GM12878 (cell line): ENCODE measurements around the gene KRTAP3-3. TPM values are rescaled to one million over a fixed set of nuclear protein-coding genes. Genes with fewer than 3 reads are reported as not detected.

ENCODE experiments used
- ATAC-seq: fragments of 200-7000 bp; cut with Tn5 transposase; 3 replicates; pipeline ENCODE4 v1.9.1; 2020; ENCODE audit warnings: mild to moderate bottlenecking, moderate library complexity
- BruUV-seq: library from RNA; stranded (reverse); fragments of 400-500 nt; replicated peaks from 2 replicates; lab custom pipeline; 2021; lab: Mats Ljungman, UMichigan
- CTCF ChIA-PET: fragments of 300-600 bp; sonication (Branson Sonifier 250); formaldehyde crosslinking; extraction: SDS; loops from one replicate; lab custom pipeline; 2021; ENCODE audit warnings: inconsistent platforms; lab: Yijun Ruan, JAX
- POLR2A ChIA-PET: fragments of 350-600 bp; formaldehyde crosslinking; extraction: SDS; loops from one replicate; lab custom pipeline; 2021; ENCODE audit warnings: inconsistent platforms; lab: Charles Lee
- RAD21 ChIA-PET: fragments of 300-600 bp; sonication (Branson Sonifier 250); formaldehyde crosslinking; loops from one replicate; lab custom pipeline; 2023; ENCODE audit warnings: antibody characterized with exemption; ENCODE audit not compliant: unreplicated experiment; lab: Charles Lee
- SMC1A ChIA-PET: fragments of 300-600 bp; sonication (Branson Sonifier 250); formaldehyde crosslinking; loops from one replicate; lab custom pipeline; 2023; ENCODE audit not compliant: unreplicated experiment, uncharacterized antibody; lab: Charles Lee
- DNase-seq: peaks from one replicate; pipeline ENCODE4 v3.0.0-alpha.2; 2011; ENCODE audit warnings: low read depth, low spot score
- FAIRE-seq: peaks from 3 replicates; lab custom pipeline; 2011; peaks lifted over from hg19 to GRCh38; lab: Jason Lieb, UNC
- H2AFZ ChIP-seq: 2 replicates; pipeline ENCODE4 v1.6.0; 2011; ENCODE audit warnings: low read depth, low read length, control low read depth; ENCODE audit not compliant: control insufficient read depth
- H3K27ac ChIP-seq: 2 replicates; pipeline ENCODE4 v1.5.1; 2011; ENCODE audit warnings: control low read depth; ENCODE audit not compliant: control insufficient read depth, insufficient read depth
- H3K27me3 ChIP-seq, 2 experiments: replicated peaks in 1 of 2; 2 replicates each; pipeline versions ENCODE4 v1.6.0 to v1.6.1; 2011; ENCODE audit warnings: low read length in 1 of 2; ENCODE audit not compliant: control insufficient read depth in 2 of 2, insufficient read depth in 2 of 2
- H3K36me3 ChIP-seq, 2 experiments: 2 replicates each; pipeline ENCODE4 v1.5.1; 2011; ENCODE audit warnings: low read length in 1 of 2; ENCODE audit not compliant: control insufficient read depth in 2 of 2, insufficient read depth in 2 of 2
- H3K4me1 ChIP-seq: 2 replicates; pipeline ENCODE4 v1.6.1; 2011; ENCODE audit warnings: mild to moderate bottlenecking, low read length, moderate library complexity, mixed read lengths; ENCODE audit not compliant: control insufficient read depth, insufficient read depth
- H3K4me2 ChIP-seq: 2 replicates; pipeline ENCODE4 v1.6.0; 2011; ENCODE audit warnings: control low read depth; ENCODE audit not compliant: control insufficient read depth, insufficient read depth
- H3K4me3 ChIP-seq: fragments of 200-600 bp; sonication (generic); 2 replicates; pipeline ENCODE4 v1.5.1; 2016
- H3K79me2 ChIP-seq: 2 replicates; pipeline ENCODE4 v1.6.0; 2011; ENCODE audit warnings: low read length; ENCODE audit not compliant: control insufficient read depth, insufficient read depth
- H3K9ac ChIP-seq: 2 replicates; pipeline ENCODE4 v1.8.0; 2011; ENCODE audit warnings: low read length, control low read depth, mixed read lengths; ENCODE audit not compliant: control insufficient read depth, insufficient read depth
- H3K9me3 ChIP-seq: replicated peaks from 3 replicates; pipeline ENCODE4 v1.5.1; 2011; ENCODE audit warnings: mild to moderate bottlenecking, low read length; ENCODE audit not compliant: control insufficient read depth, insufficient read depth
- H4K20me1 ChIP-seq: 2 replicates; pipeline ENCODE4 v1.6.0; 2011; ENCODE audit not compliant: control insufficient read depth, insufficient read depth
- BCLAF1 ChIP-seq: fragments of 450-650 bp; IDR thresholded peaks from 2 replicates; pipeline ENCODE4 v1.6.1; 2017; ENCODE audit warnings: antibody characterized with exemption, mild to moderate bottlenecking, moderate library complexity
- BHLHE40 ChIP-seq, 2 experiments: fragments of 450-650 bp in 1 of 2; IDR thresholded peaks; 2 replicates each; pipeline ENCODE4 v1.6.1; 2011 to 2017; ENCODE audit warnings: low read depth in 2 of 2, borderline replicate concordance in 1 of 2, improper control_type of control experiment in 1 of 2, low read length in 1 of 2, mild to moderate bottlenecking in 1 of 2
- E2F4 ChIP-seq: IDR thresholded peaks from 2 replicates; pipeline ENCODE4 v1.6.1; 2012; ENCODE audit warnings: low read depth, low read length, improper control_type of control experiment
- LARP7 ChIP-seq: fragments of 450-650 bp; IDR thresholded peaks from 2 replicates; pipeline ENCODE4 v1.6.1; 2017; ENCODE audit warnings: mild to moderate bottlenecking
- NR2F1 ChIP-seq: fragments of 450-650 bp; conservative IDR thresholded peaks from 2 replicates; pipeline ENCODE4 v1.6.1; 2017; ENCODE audit warnings: mild to moderate bottlenecking
- PBX3 ChIP-seq: IDR thresholded peaks from 2 replicates; pipeline ENCODE4 v1.6.1; 2011; ENCODE audit warnings: mild to moderate bottlenecking, low read depth, low read length, moderate library complexity; ENCODE audit not compliant: insufficient replicate concordance
- WGBS: methylation state at CpG from one replicate; pipeline ENCODE4 v1.1.6; 2016; ENCODE audit warnings: low lambda C conversion rate; ENCODE audit not compliant: insufficient replicate concordance, insufficient coverage; ENCODE audit errors: missing lambda C conversion rate; 5-methylcytosine and 5-hydroxymethylcytosine counted together
- in situ Hi-C: fragments of 300-500 bp; cut with MboI; formaldehyde crosslinking; loops from 9 replicates; pipeline ENCODE4 v1.14.3; 2018; ENCODE audit warnings: mixed read lengths
- intact Hi-C: fragments of 100-400 bp; cut with micrococcal nuclease; formaldehyde crosslinking; loops from one replicate; pipeline ENCODE4 v1.14.2; 2022; ENCODE audit not compliant: unreplicated experiment
- polyA plus RNA-seq, 11 experiments: library from polyadenylated mRNA; depleted of rRNA in 4 of 11; unstranded in 6 of 11; stranded (reverse) in 5 of 11; fragments of >200 nt; fragmentation: Nextera tagmentation in 4 of 11; fragmentation: Illumina TruSeq in 1 of 11; extraction: Ambion mirVana in 4 of 11; extraction: Trizol in 1 of 11; gene quantifications; 1 replicate in 1 of 11; 2 replicates in 10 of 11; pipeline versions ENCODE4 v1.2.1 to v1.2.3, GENCODE V29; 2011 to 2016; ENCODE audit warnings: inconsistent platforms in 2 of 11, missing spikeins in 2 of 11, low read depth in 1 of 11
- total RNA-seq, 4 experiments: library from RNA; depleted of rRNA in 3 of 4; stranded (reverse); fragments of >200 nt in 3 of 4; fragmentation: Illumina TruSeq in 1 of 4; extraction: Trizol in 1 of 4; gene quantifications; 2 replicates each; pipeline versions ENCODE4 v1.2.1 to v1.2.3, GENCODE V29; 2013 to 2021

KRTAP3-3 gene
- total and polyA plus RNA-seq, 10 of the 15 experiments (the other 5 are each of a cell fraction or from before 2014, with no cell fraction given) = not detected

GRCh38 chr17:40981115-40981514 lies 12.8 kb downstream of the KRTAP3-3 start:
- H3K9ac ChIP-seq = no peak overlapping the region
- TF ChIP-seq BCLAF1 = no peak
- ATAC-seq (no peak), FAIRE-seq (no peak), DNase-seq (no peak)
- no peaks in the 10 kb centered on the region for H3K4me1 ChIP-seq
- no peaks in the 10 kb centered on the region for H3K36me3 ChIP-seq
- intact Hi-C loops = no loop called here
- ChIA-PET POLR2A (no interaction called here), RAD21 (no interaction called here), CTCF (no interaction called here), SMC1A (no interaction called here)
- no peak overlapping the region for H3K27ac ChIP-seq
- H2AFZ ChIP-seq = no peak overlapping the region
- under 1% methylated on average over 5 of the region's 5 CpGs for WGBS
- H3K9me3 ChIP-seq = no peaks in the 10 kb centered on the region
- BruUV-seq = no TSS peak
- H3K79me2 ChIP-seq = no peaks in the 10 kb centered on the region
- H3K4me3 ChIP-seq = no peak overlapping the region
- H4K20me1 ChIP-seq = no peaks in the 10 kb centered on the region
- no peak overlapping the region for H3K4me2 ChIP-seq
- in situ Hi-C loops = no loop called here
- peaks cover 0 to 5% of the 10 kb centered on the region in 2 experiments; a peak in 2 of 4 replicates for H3K27me3 ChIP-seq

- in situ Hi-C loops = no loop called here
- POLR2A ChIA-PET = no interaction called here
- H3K9ac ChIP-seq = no peak overlapping the region
Observed at GRCh38 chr17:40980596-40980995, 13.4 kb downstream of the KRTAP3-3 start.

More at GRCh38 chr17:40980596-40980995, 13.4 kb downstream of the KRTAP3-3 start:
- H3K4me2 ChIP-seq = no peak overlapping the region
- SMC1A ChIA-PET = no interaction called here
- TF ChIP-seq BHLHE40 (IDR thresholded peaks at IDR 0.05; ENCODE audit: borderline replicate concordance in 1 of 2, low read depth in 2 of 2, low read length in 1 of 2) (no peak), E2F4 (no peak), LARP7 (no peak), NR2F1 (no peak), PBX3 (no peak)
- TF ChIP-seq, all 136 proteins: peak for 0
- CTCF ChIA-PET = no interaction called here
- Histone ChIP-seq H3K79me2 (no peaks in the 10 kb centered on the region), H3K27ac (no peak overlapping the region), H3K27me3 (peaks cover 0 to 5% of the 10 kb centered on the region in 2 experiments; a peak in 2 of 4 replicates), H3K9me3 (no peaks in the 10 kb centered on the region), H4K20me1 (no peaks in the 10 kb centered on the region), H3K4me3 (no peak overlapping the region), H3K4me1 (no peaks in the 10 kb centered on the region), H2AFZ (no peak overlapping the region), H3K36me3 (no peaks in the 10 kb centered on the region)
- FAIRE-seq (no peak), ATAC-seq (no peak), DNase-seq (no peak)
- no TSS peak for BruUV-seq
- 45% methylated on average over 8 of the region's 8 CpGs for WGBS
- intact Hi-C loops = no loop called here
- RAD21 ChIA-PET = no interaction called here
